Subcutaneous abdominal adipose tissue (tissue), 5 donors: ENCODE measurements around the gene LDB2.

Experiments used
- H3K27ac ChIP-seq: one replicate; pipeline ENCODE4 v1.7.0; 2013; ENCODE audit warnings: low read depth, mild to moderate bottlenecking, inconsistent platforms, low read length, moderate library complexity
- H3K27me3 ChIP-seq, 5 donors: one replicate each; pipeline ENCODE4 v1.7.0; 2013; ENCODE audit warnings: low read length in 5 of 5, inconsistent platforms in 1 of 5; ENCODE audit not compliant: control insufficient read depth in 5 of 5, insufficient read depth in 4 of 5
- H3K36me3 ChIP-seq, 5 donors: one replicate each; pipeline ENCODE4 v1.7.0; 2013; ENCODE audit warnings: low read length in 5 of 5; ENCODE audit not compliant: control insufficient read depth in 5 of 5, insufficient read depth in 5 of 5
- H3K4me1 ChIP-seq, 5 donors: one replicate each; pipeline ENCODE4 v1.7.0; 2013; ENCODE audit warnings: low read length in 5 of 5, mild to moderate bottlenecking in 3 of 5, moderate library complexity in 1 of 5; ENCODE audit not compliant: control insufficient read depth in 5 of 5, insufficient read depth in 5 of 5
- H3K4me3 ChIP-seq, 5 donors: one replicate each; pipeline ENCODE4 v1.7.0; 2013; ENCODE audit warnings: low read length in 5 of 5, low read depth in 1 of 5
- H3K9ac ChIP-seq, 5 donors: one replicate each; pipeline ENCODE4 v1.7.0; 2013; ENCODE audit warnings: low read length in 5 of 5, mild to moderate bottlenecking in 4 of 5, moderate library complexity in 3 of 5
- H3K9me3 ChIP-seq, 5 donors: one replicate each; pipeline ENCODE4 v1.7.0; 2013; ENCODE audit warnings: low read length in 5 of 5; ENCODE audit not compliant: control insufficient read depth in 5 of 5
- donor health status: healthy.
- donor health status: healthy.
- donor health status: healthy.
- donor health status: healthy.
- donor health status: healthy.

LDB2 gene

GRCh38 chr4:16608611-16609125 lies 289.8 kb downstream of the LDB2 start:
- Histone ChIP-seq H3K36me3 (no peaks in the 10 kb centered on the region), H3K9me3 (peaks cover 0 to 6% (median 0%) of the 10 kb centered on the region in 5 donors), H3K4me1 (peaks cover 0 to 13% (median 4%) of the 10 kb centered on the region in 5 donors), H3K9ac (no peak overlapping the region), H3K4me3 (no peak overlapping the region), H3K27me3 (no peaks in the 10 kb centered on the region), H3K27ac (no peak overlapping the region)

GRCh38 chr4:16608123-16608522 lies 290.3 kb downstream of the LDB2 start:
- H3K4me3 ChIP-seq = no peak overlapping the region
- peaks cover 0 to 13% (median 4%) of the 10 kb centered on the region in 5 donors for H3K4me1 ChIP-seq
- H3K9me3 ChIP-seq = peaks cover 0 to 6% (median 0%) of the 10 kb centered on the region in 5 donors
- H3K27me3 ChIP-seq = no peaks in the 10 kb centered on the region
- H3K36me3 ChIP-seq = no peaks in the 10 kb centered on the region
- no peak overlapping the region for H3K27ac ChIP-seq
- H3K9ac ChIP-seq = no peak overlapping the region

- Histone ChIP-seq H3K36me3 (no peaks in the 10 kb centered on the region), H3K4me1 (peaks cover 0 to 13% (median 4%) of the 10 kb centered on the region in 5 donors), H3K9ac (no peak overlapping the region), H3K4me3 (no peak overlapping the region), H3K9me3 (peaks cover 0 to 6% (median 0%) of the 10 kb centered on the region in 5 donors), H3K27ac (no peak overlapping the region), H3K27me3 (no peaks in the 10 kb centered on the region)
Observed at GRCh38 chr4:16607241-16608066, 291.0 kb downstream of the LDB2 start.

GRCh38 chr4:16606691-16607090 lies 291.8 kb downstream of the LDB2 start:
- no peak overlapping the region for H3K27ac ChIP-seq
- H3K36me3 ChIP-seq = no peaks in the 10 kb centered on the region
- H3K9me3 ChIP-seq = peaks cover 0 to 6% (median 0%) of the 10 kb centered on the region in 5 donors
- no peak overlapping the region for H3K9ac ChIP-seq
- H3K27me3 ChIP-seq = no peaks in the 10 kb centered on the region
- H3K4me1 ChIP-seq = peaks cover 0 to 13% (median 4%) of the 10 kb centered on the region in 5 donors
- no peak overlapping the region for H3K4me3 ChIP-seq

GRCh38 chr4:16603178-16603577 lies 295.3 kb downstream of the LDB2 start:
- Histone ChIP-seq H3K36me3 (no peaks in the 10 kb centered on the region), H3K4me3 (no peak overlapping the region), H3K9ac (no peak overlapping the region), H3K4me1 (peaks cover 0 to 16% (median 7%) of the 10 kb centered on the region in 5 donors), H3K27ac (no peak overlapping the region), H3K9me3 (no peaks in the 10 kb centered on the region), H3K27me3 (no peaks in the 10 kb centered on the region)

GRCh38 chr4:16598597-16599206 lies 299.7 kb downstream of the LDB2 start:
- Histone ChIP-seq H3K4me1 (peaks cover 0 to 12% (median 3%) of the 10 kb centered on the region in 5 donors), H3K9ac (no peak overlapping the region), H3K9me3 (no peaks in the 10 kb centered on the region), H3K27ac (no peak overlapping the region), H3K4me3 (no peak overlapping the region), H3K27me3 (no peaks in the 10 kb centered on the region), H3K36me3 (no peaks in the 10 kb centered on the region)

GRCh38 chr4:16597845-16598596 lies 300.4 kb downstream of the LDB2 start:
- Histone ChIP-seq H3K4me1 (peaks cover 0 to 12% (median 3%) of the 10 kb centered on the region in 5 donors), H3K9ac (no peak overlapping the region), H3K4me3 (no peak overlapping the region), H3K36me3 (no peaks in the 10 kb centered on the region), H3K27ac (no peak overlapping the region), H3K9me3 (no peaks in the 10 kb centered on the region), H3K27me3 (no peaks in the 10 kb centered on the region)

- no peak overlapping the region for H3K4me3 ChIP-seq
- no peak overlapping the region for H3K9ac ChIP-seq
- H3K27me3 ChIP-seq = no peaks in the 10 kb centered on the region
- peaks cover 0 to 12% (median 3%) of the 10 kb centered on the region in 5 donors for H3K4me1 ChIP-seq
- no peak overlapping the region for H3K27ac ChIP-seq
- no peaks in the 10 kb centered on the region for H3K9me3 ChIP-seq
- no peaks in the 10 kb centered on the region for H3K36me3 ChIP-seq
Observed at GRCh38 chr4:16597443-16597842, 301.0 kb downstream of the LDB2 start.

GRCh38 chr4:16596267-16596666 lies 302.2 kb downstream of the LDB2 start:
- no peak overlapping the region for H3K4me3 ChIP-seq
- H3K9me3 ChIP-seq = no peaks in the 10 kb centered on the region
- H3K9ac ChIP-seq = no peak overlapping the region
- peaks cover 0 to 15% (median 4%) of the 10 kb centered on the region in 5 donors for H3K4me1 ChIP-seq
- H3K36me3 ChIP-seq = no peaks in the 10 kb centered on the region
- H3K27me3 ChIP-seq = no peaks in the 10 kb centered on the region
- H3K27ac ChIP-seq = no peak overlapping the region
